Inflammatory macrophage treated with lipopolysaccharide for 4 hours (primary cell): Measurements from ENCODE around the gene SLC6A13.
"Not testable (repeated sequence)": the region's sequence is repeated elsewhere in the genome, so short reads cannot be mapped to it uniquely, and the experiment has no call there.

Experiments
- DNase-seq: peaks from one replicate; pipeline ENCODE4 v3.0.0-alpha.2; 2020

SLC6A13 gene

DNA sequence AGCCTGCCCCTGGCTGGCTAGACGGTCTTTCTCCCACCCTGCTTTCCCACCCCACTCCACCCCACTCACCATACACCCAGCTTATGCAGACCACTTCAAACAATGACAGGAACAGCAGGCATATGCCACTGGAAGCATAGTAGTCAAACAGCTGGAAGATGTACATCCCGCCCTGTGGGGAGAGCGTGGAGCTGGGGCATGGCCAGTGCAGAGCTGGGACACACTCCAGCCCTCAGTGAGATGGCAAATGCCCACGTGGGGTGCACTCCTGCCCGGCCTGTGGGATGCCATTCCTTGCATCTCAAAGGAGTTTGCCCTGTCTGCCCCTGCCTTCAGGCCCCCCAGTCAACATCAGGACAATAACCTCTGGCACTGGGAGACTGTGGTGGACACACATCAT lies 67.5 kb downstream of the SLC6A13 start:
- DNase-seq, result no peak

DNA sequence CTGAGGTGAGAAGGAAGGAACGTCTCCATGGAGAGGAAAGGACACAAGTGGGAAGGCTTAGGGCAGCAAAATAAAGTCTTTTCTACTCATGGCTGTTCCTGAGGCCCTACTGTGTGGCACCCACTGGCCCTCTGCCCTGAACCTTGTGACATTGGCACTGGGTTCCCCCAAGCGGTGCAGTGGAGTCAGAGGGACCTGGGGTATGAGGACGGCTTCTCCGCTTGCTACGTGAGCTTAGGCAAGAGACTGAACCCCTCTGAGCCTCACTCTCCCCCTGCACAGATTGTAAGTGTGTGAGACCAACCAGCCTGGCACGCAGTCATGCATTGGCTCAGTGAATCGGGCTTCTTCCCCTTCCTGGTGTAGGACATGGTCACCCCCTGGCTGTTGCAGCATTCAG lies 68.4 kb downstream of the SLC6A13 start:
- no peak for DNase-seq

DNA sequence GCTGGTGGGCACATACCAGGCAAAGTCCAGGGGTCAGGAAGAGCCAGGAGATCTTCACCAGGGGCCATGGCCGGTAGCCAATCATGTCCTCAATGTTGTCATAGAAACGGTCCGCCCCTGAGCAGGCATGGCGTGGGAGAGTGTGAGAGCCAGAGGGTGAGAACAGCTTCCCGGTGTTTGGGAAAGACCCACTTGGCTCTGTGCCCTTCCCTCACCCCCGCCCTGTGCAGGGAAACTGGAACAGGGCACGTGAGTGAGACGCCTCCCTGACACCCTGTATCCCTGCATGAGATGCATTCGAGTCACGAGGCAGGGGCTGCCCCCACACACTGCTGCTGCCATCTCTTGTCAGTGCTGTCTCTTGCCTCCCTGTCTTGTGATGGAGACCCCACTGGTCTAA lies 69.4 kb downstream of the SLC6A13 start:
- DNase-seq, result no peak

GRCh38 chr12:191541-191940 lies 71.1 kb downstream of the SLC6A13 start:
- DNase-seq, result no peak

- no peak for DNase-seq
Measured at GRCh38 chr12:190881-191280, 71.8 kb downstream of the SLC6A13 start.

- no peak for DNase-seq
Measured at GRCh38 chr12:189622-189962, 73.0 kb downstream of the SLC6A13 start.

GRCh38 chr12:188910-189621 lies 73.6 kb downstream of the SLC6A13 start:
- peak; percentile 59 for DNase-seq

- DNase-seq, result not testable (repeated sequence)
Measured at GRCh38 chr12:187986-188909, 74.4 kb downstream of the SLC6A13 start.

DNA sequence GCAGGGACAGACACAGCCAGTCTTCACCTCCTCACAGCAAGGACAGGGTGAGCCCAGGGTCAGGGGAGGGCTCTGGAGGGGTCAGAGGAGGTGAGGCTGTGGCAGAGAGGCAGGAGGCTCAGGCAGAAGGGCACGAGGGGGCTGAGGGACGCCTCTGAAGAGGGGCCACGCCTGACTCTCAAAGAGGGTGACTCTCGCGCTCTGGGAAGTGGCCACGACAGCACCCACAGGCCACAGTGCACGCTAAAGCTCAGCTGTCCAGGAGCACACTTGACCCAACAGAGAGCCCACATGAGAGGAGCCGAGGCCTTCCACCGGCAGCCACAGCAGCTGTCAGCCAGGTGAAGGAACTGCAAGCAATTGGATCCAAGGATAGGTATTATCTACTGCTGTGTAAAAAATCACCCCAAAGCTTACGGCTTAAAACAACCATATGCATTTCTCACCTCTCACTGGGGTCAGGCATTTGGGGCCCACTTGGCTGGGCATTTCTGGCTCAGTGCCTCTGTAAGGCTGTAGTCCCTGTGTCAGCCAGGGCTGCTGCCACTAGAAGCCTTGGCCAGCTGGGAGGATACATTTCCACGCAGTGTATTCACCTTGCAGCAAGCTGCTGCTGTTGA lies 76.5 kb downstream of the SLC6A13 start:
- DNase-seq, result no peak

DNA sequence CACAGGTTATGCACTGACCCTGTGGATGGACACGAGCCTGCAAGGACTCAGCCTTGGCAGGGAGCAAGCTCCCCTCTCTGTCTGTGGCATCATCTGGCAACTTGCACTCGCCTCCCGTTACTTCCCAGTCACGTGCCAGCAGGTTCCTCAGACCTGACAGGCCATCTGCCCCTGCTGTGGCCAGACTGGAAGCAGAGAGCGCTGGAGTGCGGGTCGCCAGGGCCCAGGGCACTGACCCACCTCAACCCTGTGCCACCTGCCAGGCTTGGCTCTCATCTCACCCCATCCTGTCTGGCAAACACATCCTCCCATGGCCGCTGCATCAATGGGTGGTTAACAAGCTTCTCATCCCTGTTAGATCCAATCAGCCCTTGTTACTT lies 77.1 kb downstream of the SLC6A13 start:
- DNase-seq, result no peak

- DNase-seq, result peak; percentile 32
Measured at GRCh38 chr12:184811-185575, 77.6 kb downstream of the SLC6A13 start.

DNA sequence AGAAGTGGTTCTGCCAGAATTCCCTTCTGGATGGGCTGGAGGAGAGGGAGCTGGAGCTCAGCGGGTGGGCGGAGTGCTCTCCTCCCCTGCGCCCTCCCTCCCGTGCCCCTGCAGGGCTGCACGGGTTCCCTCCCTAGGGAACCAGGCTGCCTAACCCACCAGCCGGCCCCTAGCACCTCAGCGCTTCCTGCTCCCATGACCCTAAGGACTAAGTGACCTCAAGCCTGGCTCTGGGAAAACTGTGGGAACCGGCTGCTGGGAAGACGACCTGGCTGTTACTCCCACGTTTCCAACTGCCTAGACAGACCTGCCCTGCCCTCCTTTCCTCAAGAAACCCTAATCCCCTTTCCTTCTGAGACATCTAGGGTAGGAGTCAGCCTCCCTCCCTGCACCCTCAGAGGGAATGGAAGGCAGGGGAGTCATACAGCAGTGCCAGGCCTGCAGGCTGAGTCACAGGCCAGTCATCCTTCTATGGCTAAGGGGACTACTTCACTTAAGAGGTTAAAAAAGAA lies 80.2 kb downstream of the SLC6A13 start:
- DNase-seq, result peak; percentile 75

- no peak for DNase-seq
Measured at GRCh38 chr12:181921-182320, 80.7 kb downstream of the SLC6A13 start.

DNA sequence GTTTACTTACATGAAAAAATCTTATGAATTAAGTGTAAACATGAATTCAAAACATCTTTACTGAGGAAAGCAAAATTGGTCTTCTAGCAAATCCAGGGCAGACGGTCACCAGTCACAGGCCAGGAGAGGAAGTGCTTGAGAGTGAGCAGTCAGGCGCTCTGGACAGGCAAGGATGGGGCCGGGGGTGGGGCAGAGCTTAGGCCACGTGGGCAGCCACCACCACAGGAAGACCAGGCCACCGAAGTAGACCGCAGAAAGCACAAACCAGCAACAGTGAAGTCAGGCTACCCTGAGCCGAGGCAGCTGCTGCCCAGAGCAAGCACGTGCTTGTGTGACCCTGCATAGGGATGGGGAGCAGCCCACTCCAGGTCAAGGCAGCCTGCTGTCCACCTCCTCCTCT lies 82.2 kb downstream of the SLC6A13 start:
- peak; percentile 89 for DNase-seq

DNA sequence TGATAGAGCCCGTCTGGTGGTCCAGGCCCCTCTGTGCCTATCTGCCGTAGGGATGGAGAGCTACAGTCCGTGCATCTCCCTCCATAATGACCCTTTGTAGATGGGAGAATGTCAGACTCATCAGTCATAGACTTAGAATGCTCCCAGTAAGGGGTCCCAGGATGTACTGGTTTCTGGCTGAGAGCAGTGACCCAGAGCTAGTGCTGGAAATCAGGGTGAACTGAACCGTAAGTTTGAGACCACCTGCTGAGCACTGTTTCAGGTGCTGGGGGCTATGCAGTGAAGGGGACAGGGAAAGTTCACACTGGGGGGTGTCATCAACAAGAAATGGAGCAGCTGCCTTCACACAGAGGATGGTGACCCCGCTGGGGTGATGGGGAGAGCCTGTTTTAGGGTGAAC lies 82.8 kb downstream of the SLC6A13 start:
- DNase-seq, result no peak

DNA sequence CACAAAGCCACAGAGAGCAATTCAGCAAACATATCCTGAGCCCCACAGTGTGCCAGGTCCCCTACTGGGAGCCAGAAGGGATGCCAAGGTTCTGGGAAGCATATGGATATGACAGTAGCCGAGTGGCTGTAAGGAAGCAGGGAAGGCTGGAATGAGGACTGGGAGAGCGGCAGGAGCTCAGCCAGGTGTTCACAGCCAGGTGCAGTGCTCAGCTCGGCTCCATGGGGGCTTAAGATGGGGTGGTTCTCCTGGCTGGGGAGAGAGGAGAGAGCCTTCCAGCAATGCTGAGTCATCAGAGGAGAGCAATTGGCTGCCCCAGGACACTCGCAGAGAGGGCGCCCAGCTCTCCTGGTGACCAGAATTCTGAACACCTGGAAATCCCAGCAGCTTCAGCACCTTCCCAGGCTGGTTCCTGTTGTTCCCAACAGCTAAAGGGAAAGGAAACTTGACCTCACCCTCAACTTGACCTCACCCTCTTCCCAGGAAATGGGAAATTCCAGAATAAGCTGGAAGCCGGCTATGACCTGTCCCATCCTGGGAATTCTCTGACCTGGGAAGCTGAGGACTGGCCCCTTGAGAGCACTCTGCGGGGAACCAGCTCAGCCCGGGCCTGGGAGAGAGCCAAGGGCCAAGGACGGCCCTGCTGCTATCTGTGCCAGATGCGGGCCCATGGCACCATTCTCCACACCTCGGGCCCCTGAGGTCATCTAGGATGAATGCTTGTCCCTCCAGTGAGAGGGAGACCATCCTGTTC lies 83.3 kb downstream of the SLC6A13 start:
- DNase-seq, result no peak

DNA sequence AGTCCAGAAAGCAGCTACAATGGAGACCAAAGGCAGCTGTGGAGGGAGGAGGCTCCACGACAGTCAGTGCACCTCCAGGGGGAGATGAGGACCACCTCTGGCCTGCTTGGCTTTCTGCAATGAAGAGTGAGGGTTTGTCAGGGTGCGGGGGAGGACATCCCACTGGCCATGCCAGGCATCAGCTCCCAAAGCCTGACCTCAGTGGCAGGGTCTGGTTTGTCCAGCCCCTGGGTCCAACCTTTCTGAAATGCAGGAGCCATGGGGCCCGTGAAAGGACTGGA lies 83.9 kb downstream of the SLC6A13 start:
- DNase-seq, result no peak

DNA sequence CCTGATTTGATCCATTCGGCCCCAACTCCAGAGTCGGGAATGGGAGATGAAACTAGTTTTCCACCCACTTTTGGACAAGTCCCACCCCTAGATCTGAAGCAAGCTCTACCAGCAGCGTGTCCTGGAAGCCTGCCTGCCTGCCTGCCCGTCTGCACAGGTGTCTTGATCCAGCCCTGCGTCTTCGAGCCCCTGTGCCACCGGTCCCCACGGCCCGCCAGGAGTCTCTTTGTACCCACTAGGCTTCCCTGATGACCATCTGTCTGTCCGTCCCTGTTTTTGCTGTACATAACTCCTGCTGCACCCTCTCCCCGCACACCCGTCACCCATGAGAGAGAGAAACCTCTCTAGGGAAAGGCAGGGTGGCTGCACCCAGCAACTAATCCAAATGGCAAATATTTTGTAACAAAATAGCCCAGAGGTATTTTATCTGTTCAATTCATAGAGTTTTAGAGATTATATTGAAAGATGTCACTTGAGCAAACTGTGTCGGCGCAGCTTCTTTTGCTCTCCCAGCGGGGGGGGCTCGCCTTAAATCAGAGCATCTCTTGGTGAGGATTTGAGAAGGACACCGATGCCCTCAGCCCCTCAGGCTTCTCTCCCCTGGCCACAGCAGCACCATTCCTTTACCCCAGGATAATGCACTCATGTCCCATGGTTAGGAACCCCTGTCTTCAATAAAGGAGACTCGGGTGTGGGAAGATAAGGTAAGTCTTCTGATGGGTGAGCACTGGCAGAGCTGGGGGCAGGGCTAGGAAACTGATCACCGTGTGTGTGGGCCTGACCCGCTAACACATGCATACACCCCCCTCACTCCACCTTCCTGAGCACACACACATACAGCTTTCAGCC lies 84.4 kb downstream of the SLC6A13 start:
- DNase-seq, result no peak

- DNase-seq, result no peak
Measured at GRCh38 chr12:177336-177979, 85.2 kb downstream of the SLC6A13 start.

GRCh38 chr12:176321-177181 lies 86.1 kb downstream of the SLC6A13 start:
- peak; percentile 26 for DNase-seq
